GM12872 (cell line): ENCODE measurements around the gene CERT1.

Source experiments
- TF ChIP-seq, protein P1 (sequence below): IDR thresholded peaks from 3 replicates; pipeline ENCODE4 v1.5.1; 2011; ENCODE audit warnings: low read depth, mild to moderate bottlenecking, low read length, moderate library complexity; ENCODE audit not compliant: insufficient read depth

Gene CERT1

DNA sequence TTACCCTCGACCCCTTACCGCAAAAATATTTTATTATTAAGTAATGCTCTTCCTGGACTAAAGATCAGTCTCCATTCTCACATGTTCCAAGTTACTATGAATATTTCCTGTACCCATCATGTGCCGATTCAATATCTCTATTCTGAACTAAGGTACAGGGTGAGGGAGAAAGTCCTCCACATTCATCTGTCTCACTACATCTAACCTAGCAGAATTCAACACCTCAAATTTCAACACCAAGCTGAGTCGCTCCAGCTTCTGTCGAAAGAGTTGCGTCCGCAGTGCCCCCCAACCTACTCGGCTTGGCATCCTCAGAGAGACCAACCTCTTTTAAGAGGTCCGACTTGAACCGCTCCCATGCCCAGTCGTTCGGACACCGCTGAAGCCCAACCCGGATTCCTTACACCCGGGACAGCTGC lies 1.0 kb downstream of the CERT1 start:
- TF ChIP-seq, protein P1, sequence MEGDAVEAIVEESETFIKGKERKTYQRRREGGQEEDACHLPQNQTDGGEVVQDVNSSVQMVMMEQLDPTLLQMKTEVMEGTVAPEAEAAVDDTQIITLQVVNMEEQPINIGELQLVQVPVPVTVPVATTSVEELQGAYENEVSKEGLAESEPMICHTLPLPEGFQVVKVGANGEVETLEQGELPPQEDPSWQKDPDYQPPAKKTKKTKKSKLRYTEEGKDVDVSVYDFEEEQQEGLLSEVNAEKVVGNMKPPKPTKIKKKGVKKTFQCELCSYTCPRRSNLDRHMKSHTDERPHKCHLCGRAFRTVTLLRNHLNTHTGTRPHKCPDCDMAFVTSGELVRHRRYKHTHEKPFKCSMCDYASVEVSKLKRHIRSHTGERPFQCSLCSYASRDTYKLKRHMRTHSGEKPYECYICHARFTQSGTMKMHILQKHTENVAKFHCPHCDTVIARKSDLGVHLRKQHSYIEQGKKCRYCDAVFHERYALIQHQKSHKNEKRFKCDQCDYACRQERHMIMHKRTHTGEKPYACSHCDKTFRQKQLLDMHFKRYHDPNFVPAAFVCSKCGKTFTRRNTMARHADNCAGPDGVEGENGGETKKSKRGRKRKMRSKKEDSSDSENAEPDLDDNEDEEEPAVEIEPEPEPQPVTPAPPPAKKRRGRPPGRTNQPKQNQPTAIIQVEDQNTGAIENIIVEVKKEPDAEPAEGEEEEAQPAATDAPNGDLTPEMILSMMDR = no peak

DNA sequence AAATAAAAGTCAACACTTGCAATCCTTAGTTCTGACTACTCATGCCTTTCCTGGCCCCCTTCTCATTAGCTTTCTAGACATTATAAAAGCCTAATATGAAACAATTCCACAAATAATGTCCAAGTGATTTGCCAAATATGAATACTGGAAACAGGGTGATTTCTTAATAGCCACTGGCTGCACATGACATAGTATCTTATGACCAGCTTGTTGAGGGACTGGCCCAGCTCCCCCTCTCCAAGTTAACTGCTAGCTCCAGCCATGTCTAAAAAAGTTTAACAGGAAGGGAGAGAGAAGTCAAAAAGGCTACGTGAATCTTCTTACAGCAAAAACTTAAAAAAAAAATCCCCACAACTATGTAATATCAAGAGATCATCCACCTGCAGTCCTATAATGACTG lies 1.5 kb downstream of the CERT1 start:
- TF ChIP-seq, protein P1 = no peak

DNA sequence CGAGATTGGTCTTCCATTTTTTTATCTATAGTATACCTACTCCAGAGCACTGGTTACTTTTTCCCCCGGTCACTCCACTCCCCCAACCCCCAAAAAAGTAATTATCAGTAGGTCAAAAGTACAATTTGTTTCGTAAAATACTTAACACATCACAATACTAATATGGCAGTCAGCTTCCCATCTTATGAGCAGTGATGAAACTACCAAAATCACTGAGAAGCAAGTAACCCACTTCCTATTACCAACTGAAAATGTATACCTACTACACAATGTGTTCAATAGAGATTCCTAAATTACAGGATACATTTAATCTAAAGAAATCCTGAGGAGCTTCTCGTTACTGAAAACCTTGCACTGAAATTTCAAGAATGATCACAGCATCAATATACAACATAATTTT lies 1.9 kb downstream of the CERT1 start:
- TF ChIP-seq, protein P1 = no peak

DNA sequence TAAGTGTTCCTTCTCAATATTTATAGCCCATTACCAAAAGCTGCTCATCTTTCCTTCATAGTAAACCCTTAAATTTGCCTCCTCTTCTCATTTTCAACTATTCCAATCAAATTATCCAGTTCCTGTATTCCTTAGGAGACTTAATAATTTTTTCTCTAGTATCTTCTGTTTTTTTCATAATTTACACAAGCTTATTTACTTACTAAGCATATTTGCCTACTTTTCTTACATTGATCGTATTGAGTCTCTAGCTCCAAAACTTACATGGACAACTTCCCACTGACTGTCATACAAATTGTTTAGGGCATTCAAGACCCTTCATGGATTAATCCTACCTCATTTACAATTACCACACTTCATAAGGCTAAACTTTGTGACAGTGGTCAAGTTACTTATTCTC lies 3.6 kb downstream of the CERT1 start:
- TF ChIP-seq, protein P1 = no peak

DNA sequence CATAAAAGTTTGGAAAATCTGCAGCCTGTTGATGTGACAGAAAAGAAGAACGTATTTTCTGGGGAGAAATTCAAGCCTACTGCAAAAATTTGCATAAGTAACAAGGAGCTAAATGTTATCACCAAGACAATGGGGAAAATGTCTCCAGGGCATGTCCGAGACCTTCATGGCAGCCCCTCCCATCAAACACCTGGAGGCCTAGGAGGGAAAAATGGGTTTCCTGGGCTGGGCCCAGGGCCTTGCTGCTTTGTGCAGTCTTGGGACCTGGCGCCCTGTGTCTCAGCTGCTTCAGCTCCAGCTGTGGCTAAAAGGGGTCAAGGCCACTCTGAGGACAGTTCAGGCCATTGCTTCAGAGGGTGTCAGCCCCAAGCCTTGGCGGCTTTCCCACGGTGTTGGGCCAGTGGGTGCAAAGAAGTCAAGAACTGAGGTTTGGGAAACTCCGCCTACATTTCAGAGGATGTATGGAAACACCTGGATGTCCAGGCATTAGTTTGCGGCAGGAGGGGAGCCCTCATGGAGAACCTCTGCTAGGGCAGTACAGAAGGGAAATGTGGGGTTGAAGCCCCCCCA lies 13.1 kb downstream of the CERT1 start:
- TF ChIP-seq, protein P1 = no peak

DNA sequence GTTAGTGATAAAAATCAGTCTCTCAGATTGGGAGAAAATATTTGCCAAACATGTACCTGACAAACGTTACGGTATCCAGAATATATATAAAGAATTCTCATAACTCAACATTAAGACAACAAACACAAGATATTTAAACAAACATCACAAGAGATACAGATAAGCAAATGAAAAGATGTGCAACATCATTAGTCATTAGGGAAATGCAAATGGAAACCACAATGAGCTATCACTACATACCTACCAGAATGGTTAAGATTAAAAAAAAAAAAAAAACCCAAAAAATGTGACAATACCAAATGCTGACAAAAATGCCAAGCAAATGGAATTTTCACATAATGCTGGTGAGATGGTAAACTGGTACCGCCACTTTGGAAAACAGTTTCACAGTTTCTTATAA lies 15.4 kb downstream of the CERT1 start:
- TF ChIP-seq, protein P1 = no peak

DNA sequence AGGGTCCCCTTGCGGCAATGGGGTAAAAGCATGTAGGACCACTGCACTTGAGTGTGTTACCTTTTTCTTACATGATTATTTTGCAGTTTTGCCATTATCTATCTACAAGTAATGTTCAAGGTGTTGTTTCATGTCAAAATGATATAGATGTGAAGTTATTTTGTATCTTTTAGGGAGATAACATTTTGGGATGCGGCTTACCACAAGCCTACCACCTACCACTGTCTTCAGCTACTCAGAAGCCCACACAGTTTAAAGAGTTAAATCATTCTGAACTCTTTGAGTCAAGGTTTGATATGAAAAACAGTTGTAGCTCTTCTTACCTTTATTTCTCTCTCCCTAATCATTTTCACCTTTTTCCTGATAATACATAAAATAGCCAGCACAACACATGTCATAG lies 19.8 kb downstream of the CERT1 start:
- TF ChIP-seq, protein P1 = no peak
